Lower leg skin (tissue), 3 donors: Measurements from ENCODE around the gene BRICD5.

Source experiments
- CTCF ChIP-seq, 3 donors: fragments of 450-650 bp; IDR thresholded peaks; one replicate each; pipeline ENCODE4 v1.5.1; 2016; ENCODE audit warnings: antibody characterized with exemption in 3 of 3, mild to moderate bottlenecking in 3 of 3, moderate library complexity in 2 of 3
- POLR2A ChIP-seq, 2 donors: fragments of 450-650 bp; IDR thresholded peaks; one replicate each; pipeline ENCODE4 v1.6.1; 2016 to 2017; ENCODE audit warnings: antibody characterized with exemption in 2 of 2, mild to moderate bottlenecking in 1 of 2, moderate library complexity in 1 of 2

- TF ChIP-seq POLR2A (IDR thresholded peaks at IDR 0.05) (no peak), CTCF (IDR thresholded peaks at IDR 0.05) (no peak)
Observed at GRCh38 chr16:2250652-2251295, 40.1 kb upstream of the BRICD5 start.
